ENCODE results near the gene CA5A.

DNA sequence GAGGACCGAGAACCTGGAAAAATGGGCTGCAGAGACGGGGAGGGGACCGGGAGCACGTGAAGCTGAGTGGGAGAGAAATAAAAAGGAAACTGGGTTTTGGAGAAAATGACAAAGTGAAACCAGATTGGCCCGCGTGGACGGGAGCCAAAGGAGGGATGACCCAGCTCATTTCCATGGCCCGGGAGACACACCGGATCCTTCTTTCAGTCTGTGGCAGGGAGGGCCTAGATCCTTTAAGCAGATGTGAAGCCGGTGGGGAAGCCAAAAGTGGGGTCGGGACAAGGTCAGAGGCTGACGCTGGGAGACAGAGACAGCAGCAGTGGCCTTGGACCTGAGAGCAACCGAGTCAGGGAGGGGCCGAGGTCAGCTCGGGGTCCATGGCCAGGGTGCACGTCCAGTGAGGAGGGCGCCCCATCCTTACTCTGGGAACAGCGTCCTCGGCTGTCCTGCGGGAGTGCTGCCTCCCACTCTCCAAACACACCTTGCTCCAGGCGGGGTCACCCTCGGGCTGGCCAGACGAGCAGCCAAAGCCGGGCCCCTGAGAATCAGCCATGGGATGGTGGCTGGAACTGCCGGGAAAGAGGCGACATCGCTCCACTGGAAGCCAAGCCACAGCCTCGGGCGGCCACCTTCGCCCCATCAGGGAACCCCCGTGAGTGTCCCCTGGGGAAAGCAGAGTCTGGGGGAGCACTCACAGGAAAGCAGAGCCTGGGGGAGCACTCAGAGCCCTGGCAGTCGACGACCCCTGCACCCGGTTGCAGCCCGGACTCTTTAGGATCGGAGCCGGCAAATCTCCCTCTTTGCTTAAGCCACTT, 17.3 kb downstream of the CA5A start:
- TF ChIP-seq, protein P1, sequence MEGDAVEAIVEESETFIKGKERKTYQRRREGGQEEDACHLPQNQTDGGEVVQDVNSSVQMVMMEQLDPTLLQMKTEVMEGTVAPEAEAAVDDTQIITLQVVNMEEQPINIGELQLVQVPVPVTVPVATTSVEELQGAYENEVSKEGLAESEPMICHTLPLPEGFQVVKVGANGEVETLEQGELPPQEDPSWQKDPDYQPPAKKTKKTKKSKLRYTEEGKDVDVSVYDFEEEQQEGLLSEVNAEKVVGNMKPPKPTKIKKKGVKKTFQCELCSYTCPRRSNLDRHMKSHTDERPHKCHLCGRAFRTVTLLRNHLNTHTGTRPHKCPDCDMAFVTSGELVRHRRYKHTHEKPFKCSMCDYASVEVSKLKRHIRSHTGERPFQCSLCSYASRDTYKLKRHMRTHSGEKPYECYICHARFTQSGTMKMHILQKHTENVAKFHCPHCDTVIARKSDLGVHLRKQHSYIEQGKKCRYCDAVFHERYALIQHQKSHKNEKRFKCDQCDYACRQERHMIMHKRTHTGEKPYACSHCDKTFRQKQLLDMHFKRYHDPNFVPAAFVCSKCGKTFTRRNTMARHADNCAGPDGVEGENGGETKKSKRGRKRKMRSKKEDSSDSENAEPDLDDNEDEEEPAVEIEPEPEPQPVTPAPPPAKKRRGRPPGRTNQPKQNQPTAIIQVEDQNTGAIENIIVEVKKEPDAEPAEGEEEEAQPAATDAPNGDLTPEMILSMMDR (IDR thresholded peaks at IDR 0.05), result no peak
- TF ChIP-seq POLR2A (IDR thresholded peaks at IDR 0.05) (no peak), POLR2AphosphoS5 (IDR thresholded peaks at IDR 0.05) (no peak), EP300 (IDR thresholded peaks at IDR 0.05) (no peak)

Data from gastroesophageal sphincter (tissue), 3 donors.